Measurements from ENCODE around the gene NR4A2. TPM values are rescaled to one million over a fixed set of nuclear protein-coding genes. Genes with fewer than 3 reads are reported as not detected.
"Not testable (repeated sequence)": the region's sequence is repeated elsewhere in the genome, so short reads cannot be mapped to it uniquely, and the experiment has no call there.

Gene NR4A2
- total RNA-seq, 1 experiment from 2014 or later, result 0.45 TPM

DNA sequence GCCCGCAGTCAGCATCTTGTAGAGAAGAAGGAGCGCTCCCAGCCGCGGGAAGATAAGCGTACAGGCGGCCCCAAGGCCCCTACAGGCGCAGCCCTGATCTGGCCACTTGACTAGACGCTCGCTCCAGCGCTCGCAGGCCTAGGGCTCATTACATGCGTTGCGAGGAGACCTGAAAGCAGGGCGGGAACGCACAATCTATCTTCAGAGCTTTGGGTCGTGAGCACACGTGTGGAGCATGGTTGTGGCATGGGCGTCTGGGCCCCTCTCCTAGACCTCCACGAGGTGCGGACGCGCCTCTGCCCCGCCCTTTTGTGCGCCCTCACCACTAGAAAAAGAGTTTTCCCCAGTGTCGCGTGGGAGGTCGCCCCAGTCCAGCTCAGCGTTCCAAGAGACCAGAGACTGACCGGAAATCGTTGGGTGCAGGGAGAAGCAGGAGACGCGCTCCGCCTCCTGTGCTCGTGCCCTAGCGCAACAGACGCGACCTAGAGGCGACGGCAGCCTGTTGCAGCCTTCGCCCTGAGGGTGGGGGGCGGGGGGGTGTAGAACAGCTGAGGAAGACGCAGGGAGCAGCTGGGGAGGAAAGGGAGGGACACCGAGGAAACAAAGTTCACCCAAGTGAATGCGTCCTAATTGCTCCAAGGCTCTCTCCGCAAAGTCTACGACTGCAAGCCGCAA is 12.6 kb downstream of the NR4A2 start:
- H3K4me3 ChIP-seq (ENCODE audit: insufficient read depth, low read depth, low read length), result peak overlapping the region; percentile 49
- no peaks in the 10 kb centered on the region for H3K36me3 ChIP-seq (replicated peaks; ENCODE audit: control insufficient read depth, insufficient read depth, low read length)
- DNase-seq, result peak; percentile 79
- peaks cover 66% of the 10 kb centered on the region for H3K27me3 ChIP-seq (ENCODE audit: control insufficient read depth, insufficient read depth, low read length)

DNA sequence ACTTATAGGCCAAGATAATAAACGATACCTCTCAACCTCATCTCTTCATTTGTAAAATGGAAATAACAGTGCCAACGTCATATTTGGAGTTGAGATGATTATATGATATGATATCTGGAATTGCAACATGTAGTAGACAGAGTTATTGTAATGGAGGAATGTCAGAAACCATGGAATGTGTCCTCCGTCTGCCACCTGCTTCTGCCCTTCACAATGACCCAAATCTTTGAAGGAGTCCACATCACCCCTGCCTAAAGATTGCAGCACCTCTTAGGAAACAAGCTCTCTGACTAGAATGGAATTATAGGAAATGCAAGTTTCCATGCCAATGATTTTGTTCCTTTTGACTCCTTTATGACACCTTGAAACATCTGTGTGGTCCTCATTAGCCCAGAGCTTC is 14.9 kb downstream of the NR4A2 start:
- no peak for DNase-seq
- H3K27me3 ChIP-seq (ENCODE audit: control insufficient read depth, insufficient read depth, low read length), result peaks cover 42% of the 10 kb centered on the region
- no peaks in the 10 kb centered on the region for H3K36me3 ChIP-seq (replicated peaks; ENCODE audit: control insufficient read depth, insufficient read depth, low read length)
- no peak overlapping the region for H3K4me3 ChIP-seq (ENCODE audit: insufficient read depth, low read depth, low read length)

DNA sequence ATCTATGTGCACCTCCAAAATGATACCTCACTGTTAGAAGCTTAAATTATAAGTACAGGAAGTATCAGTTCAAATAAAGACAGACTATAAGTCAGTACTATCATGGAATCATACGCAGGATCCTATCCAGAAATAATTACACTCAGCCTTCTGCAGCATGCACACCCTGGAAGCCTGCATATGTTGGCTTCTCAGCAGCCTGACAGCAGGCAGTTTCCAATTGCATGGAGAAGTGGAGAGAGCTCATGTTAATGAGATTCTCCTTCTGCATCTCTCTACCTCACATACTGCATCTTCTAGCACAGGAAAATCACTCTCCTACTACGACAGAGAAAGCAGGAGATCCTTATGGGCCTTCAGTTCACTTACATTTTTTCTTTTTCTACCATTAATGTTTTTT is 20.5 kb downstream of the NR4A2 start:
- DNase-seq, result no peak
- Histone ChIP-seq H3K27me3 (ENCODE audit: control insufficient read depth, insufficient read depth, low read length) (no peaks in the 10 kb centered on the region; the same call in 1 of the 2 replicates), H3K4me3 (ENCODE audit: insufficient read depth, low read depth, low read length) (no peak overlapping the region), H3K36me3 (replicated peaks; ENCODE audit: control insufficient read depth, insufficient read depth, low read length) (no peaks in the 10 kb centered on the region)

DNA sequence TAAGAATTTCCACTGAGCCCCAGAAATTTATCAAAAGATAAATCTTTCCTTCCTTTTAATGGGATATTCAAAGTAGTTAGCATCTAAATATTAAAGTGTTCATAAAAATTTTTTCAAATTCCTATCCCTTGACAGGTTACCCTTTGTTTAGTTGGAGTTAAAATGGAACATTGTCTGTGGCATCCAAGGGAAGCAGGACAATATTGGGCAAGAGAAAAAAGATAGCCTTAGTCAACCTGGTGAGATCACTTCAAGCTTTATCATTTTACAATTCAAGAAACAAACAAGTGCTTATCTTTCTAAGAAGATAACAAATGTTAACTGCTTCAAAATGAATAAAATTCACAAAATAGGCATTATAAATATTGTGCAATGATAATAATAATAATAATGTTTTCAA is 21.7 kb downstream of the NR4A2 start:
- no peak overlapping the region for H3K4me3 ChIP-seq (ENCODE audit: insufficient read depth, low read depth, low read length)
- H3K36me3 ChIP-seq (replicated peaks; ENCODE audit: control insufficient read depth, insufficient read depth, low read length), result no peaks in the 10 kb centered on the region
- DNase-seq, result no peak
- no peaks in the 10 kb centered on the region for H3K27me3 ChIP-seq (ENCODE audit: control insufficient read depth, insufficient read depth, low read length)

DNA sequence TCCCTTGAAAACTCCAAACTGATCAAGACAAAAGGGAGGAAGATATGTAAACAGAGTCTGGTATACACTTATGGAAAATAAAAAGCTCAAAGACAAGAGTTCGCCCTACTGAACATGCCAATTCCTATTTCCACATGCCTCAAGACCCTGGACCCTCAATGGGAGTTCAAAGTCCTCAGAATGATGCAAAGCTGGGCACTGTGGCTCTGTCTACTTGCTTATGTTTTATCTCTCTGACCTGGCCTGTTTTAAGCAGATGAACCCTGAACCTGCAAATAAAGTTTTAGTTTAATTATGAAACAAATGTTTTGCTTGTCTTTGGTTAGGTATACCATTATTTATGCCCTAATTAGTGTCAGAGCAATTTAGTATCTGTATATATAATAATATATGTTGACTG is 22.6 kb downstream of the NR4A2 start:
- no peak overlapping the region for H3K4me3 ChIP-seq (ENCODE audit: insufficient read depth, low read depth, low read length)
- H3K36me3 ChIP-seq (replicated peaks; ENCODE audit: control insufficient read depth, insufficient read depth, low read length), result no peaks in the 10 kb centered on the region
- no peaks in the 10 kb centered on the region for H3K27me3 ChIP-seq (ENCODE audit: control insufficient read depth, insufficient read depth, low read length)
- DNase-seq, result no peak

DNA sequence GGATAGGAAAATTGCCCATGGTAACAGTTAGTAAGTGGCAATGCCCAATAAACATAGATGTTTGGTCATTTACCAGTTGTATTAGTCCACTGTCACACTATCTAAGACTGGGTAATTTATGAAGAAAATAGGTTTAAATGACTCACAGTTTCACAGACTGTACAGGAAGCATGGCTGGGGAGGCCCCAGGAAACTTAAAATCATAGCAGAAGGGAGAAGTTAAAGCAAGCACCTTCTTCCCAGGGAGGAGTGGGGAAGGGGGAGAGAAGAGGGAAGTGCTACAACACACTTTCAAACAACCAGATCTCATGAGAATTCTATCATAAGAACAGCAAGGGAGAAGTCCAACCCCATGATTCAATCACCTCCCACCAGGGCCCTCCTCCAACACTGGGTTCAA is 23.4 kb downstream of the NR4A2 start:
- no peaks in the 10 kb centered on the region for H3K36me3 ChIP-seq (replicated peaks; ENCODE audit: control insufficient read depth, insufficient read depth, low read length)
- no peak overlapping the region for H3K4me3 ChIP-seq (ENCODE audit: insufficient read depth, low read depth, low read length)
- no peaks in the 10 kb centered on the region for H3K27me3 ChIP-seq (ENCODE audit: control insufficient read depth, insufficient read depth, low read length)
- DNase-seq, result no peak

DNA sequence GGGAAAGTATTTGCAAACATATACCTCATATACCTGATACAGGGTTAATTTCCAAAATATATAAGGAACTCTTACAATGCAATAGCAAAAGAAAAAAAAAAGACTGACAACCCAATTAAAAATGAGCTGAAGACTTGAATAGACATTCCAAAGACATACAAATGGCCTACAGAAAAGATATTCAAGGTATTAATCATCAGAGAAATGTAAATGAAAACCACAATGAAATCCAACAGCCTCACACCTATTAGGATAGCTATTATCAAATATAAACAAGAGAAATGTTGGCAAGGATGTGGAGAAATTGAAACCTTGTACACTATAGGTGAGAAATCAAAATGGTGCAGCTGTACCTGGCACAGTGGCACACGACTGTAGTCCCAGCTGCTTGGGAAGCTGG is 25.7 kb downstream of the NR4A2 start:
- H3K27me3 ChIP-seq (ENCODE audit: control insufficient read depth, insufficient read depth, low read length), result no peaks in the 10 kb centered on the region
- no peak for DNase-seq
- H3K4me3 ChIP-seq (ENCODE audit: insufficient read depth, low read depth, low read length), result no peak overlapping the region
- no peaks in the 10 kb centered on the region for H3K36me3 ChIP-seq (replicated peaks; ENCODE audit: control insufficient read depth, insufficient read depth, low read length)

DNA sequence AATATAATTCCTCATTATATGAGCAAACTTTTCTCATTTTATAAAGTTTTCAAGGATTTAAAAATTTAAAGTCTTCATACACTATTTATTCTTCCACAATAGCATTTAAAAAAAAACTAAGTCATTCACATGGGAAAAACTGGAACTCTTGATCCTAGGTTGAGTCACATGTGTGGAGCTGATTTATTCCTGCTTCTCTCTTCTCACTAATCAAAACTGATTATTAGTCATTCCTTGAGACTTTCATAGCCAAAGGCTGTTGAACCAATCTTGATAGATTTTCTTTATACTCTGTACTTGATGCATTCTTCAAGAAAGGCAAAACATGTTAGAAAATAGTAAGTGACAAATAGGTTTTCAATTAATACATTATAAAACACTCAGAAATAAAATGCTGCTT is 27.4 kb downstream of the NR4A2 start:
- DNase-seq, result no peak
- no peak overlapping the region for H3K4me3 ChIP-seq (ENCODE audit: insufficient read depth, low read depth, low read length)
- H3K27me3 ChIP-seq (ENCODE audit: control insufficient read depth, insufficient read depth, low read length), result no peaks in the 10 kb centered on the region
- no peaks in the 10 kb centered on the region for H3K36me3 ChIP-seq (replicated peaks; ENCODE audit: control insufficient read depth, insufficient read depth, low read length)

DNA sequence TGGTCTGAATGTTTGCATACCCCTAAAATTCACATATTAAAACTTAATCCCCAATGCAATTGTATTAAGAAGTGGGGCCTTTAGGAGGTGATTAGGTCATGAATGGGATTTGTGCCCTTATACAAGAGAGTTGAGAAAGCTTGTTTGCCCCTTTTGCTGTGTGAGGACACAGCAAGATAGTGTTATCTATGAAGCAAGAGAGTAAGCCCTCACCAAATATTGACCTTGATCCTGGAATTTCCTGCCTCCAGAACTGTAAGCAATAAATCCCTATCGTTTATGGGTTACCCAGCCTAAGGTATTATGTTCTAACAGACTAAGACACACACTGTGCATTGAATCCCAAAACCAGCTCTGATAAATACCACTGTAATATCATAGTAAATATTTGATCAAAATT is 32.2 kb downstream of the NR4A2 start:
- H3K36me3 ChIP-seq (replicated peaks; ENCODE audit: control insufficient read depth, insufficient read depth, low read length), result no peaks in the 10 kb centered on the region
- no peak overlapping the region for H3K4me3 ChIP-seq (ENCODE audit: insufficient read depth, low read depth, low read length)
- H3K27me3 ChIP-seq (ENCODE audit: control insufficient read depth, insufficient read depth, low read length), result no peaks in the 10 kb centered on the region
- DNase-seq, result no peak

DNA sequence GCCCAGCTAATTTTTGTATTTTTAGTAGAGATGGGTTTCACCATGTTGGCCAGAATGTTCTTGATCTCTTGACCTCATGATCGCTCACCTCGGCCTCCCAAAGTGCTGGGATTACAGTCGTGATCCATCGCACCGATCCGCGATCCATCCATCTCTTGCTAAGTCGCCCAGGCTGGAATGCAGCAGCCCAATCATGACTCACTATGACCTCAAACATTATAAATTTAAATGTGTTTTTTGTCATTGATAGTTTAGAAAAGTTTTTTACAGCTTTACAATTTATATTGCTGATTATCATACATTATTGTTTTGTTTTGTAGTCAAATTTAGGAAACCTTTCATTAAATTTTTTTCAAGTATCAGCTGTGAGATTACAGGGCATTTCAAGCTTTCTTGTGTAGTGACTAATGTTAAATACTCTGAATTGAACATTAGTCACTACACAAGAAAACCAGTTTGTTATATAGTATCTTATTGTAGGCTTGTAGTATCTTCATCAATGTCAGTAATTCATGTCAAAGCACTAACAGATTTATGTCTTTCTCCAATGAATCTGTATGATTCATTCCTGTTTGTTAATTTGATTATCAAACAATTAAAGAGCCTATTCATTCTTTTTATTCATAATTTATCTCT is 37.5 kb downstream of the NR4A2 start:
- DNase-seq, result no peak
- no peaks in the 10 kb centered on the region for H3K36me3 ChIP-seq (replicated peaks; ENCODE audit: control insufficient read depth, insufficient read depth, low read length)
- no peaks in the 10 kb centered on the region for H3K27me3 ChIP-seq (ENCODE audit: control insufficient read depth, insufficient read depth, low read length)
- no peak overlapping the region for H3K4me3 ChIP-seq (ENCODE audit: insufficient read depth, low read depth, low read length)

DNA sequence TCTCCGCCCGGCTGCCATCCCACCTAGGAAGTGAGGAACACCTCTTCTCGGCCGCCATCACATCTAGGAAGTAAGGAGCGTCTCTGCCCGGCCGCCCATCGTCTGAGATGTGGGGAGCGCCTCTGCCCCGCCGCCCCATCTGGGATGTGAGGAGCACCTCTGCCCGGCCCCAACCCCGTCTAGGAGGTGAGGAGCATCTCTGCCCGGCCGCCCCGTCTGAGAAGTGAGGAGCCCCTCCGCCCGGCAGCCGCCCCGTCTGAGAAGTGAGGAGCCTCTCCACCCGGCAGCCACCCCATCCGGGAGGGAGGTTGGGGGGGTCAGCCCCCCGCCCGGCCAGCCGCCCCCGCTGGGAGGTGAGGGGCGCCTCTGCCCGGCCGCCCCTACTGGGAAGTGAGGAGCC is 39.1 kb downstream of the NR4A2 start:
- H3K4me3 ChIP-seq (ENCODE audit: insufficient read depth, low read depth, low read length); DNase-seq; H3K27me3 ChIP-seq (ENCODE audit: control insufficient read depth, insufficient read depth, low read length); H3K36me3 ChIP-seq (replicated peaks; ENCODE audit: control insufficient read depth, insufficient read depth, low read length): not testable (repeated sequence)

DNA sequence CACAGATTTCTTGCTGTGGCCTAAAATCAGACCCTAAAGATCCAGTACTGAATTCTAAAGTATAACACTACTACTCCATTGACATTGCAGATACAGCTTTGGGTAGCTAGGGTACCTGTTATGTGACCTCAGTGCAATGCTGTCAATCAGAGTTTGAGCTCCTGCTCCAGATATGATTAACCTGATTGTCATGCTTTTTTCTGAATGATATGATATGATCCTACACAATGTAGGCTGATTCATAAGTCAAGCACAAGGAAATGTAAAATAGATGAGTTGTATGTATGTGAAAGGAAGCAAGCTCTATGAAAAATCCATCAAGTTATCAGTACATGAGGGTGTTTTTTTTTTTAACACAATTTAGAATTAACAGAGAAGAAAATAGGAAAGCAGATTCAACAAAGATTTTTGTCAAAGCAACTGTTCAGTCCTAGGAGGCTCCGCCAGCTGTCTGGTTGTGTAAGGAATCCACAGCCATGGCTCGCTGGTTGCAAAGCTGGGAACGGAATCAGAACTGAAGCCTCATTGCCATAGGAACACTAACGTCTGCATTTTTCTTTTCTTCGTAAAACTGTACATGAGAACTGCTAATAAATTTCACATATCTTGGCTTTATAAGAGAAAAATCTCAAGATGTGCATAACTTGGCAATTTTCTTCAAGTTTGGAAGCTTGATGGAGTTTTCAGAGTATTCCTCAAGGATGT is 52.9 kb downstream of the NR4A2 start:
- no peaks in the 10 kb centered on the region for H3K27me3 ChIP-seq (ENCODE audit: control insufficient read depth, insufficient read depth, low read length)
- no peak overlapping the region for H3K4me3 ChIP-seq (ENCODE audit: insufficient read depth, low read depth, low read length)
- H3K36me3 ChIP-seq (replicated peaks; ENCODE audit: control insufficient read depth, insufficient read depth, low read length), result no peaks in the 10 kb centered on the region
- DNase-seq, result no peak

Measured in H7 (cell line).